Measurements from ENCODE around the gene GAB2. TPM values are rescaled to one million over a fixed set of nuclear protein-coding genes. Genes with fewer than 3 reads are reported as not detected.

GAB2 gene
- total RNA-seq, 1 donor from 2014 or later, result 10.4 TPM

DNA sequence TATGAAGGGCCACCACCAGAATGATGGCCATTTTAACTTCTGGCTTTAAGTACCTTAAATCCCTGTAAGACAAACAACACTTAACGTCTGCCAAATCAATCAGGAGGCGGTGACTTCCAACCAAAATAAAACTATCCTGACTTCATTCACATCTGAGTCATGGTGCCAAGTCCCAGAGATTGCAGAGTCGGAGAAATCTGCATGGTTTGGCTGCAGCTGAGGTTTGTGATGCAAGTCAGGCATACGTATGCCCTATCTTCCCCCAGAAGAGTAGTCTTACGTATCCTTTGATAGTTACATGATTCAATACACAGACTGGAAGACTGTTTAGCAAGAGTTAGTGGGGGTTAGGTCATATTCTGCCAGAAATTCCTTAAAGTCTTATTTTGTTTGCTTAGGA, 1.7 kb upstream of the GAB2 start:
- Histone ChIP-seq H3K9me3 (ENCODE audit: control insufficient read depth in 3 of 3, low read length in 3 of 3) (no peaks in the 10 kb centered on the region), H3K36me3 (ENCODE audit: control insufficient read depth in 3 of 3, insufficient read depth in 3 of 3, low read length in 3 of 3) (no peaks in the 10 kb centered on the region), H3K27me3 (ENCODE audit: control insufficient read depth in 3 of 3, insufficient read depth in 3 of 3, low read length in 3 of 3) (peaks cover 0 to 6% (median 4%) of the 10 kb centered on the region in 3 donors), H3K4me3 (ENCODE audit: low read length in 3 of 3) (peak overlapping the region in 1 of 3 donors; percentile 14), H3K9ac (ENCODE audit: low read depth in 1 of 3, low read length in 3 of 3) (no peak overlapping the region), H3K4me1 (ENCODE audit: control insufficient read depth in 3 of 3, insufficient read depth in 3 of 3, low read length in 3 of 3) (peaks cover 27 to 35% (median 27%) of the 10 kb centered on the region in 3 donors), H3K27ac (ENCODE audit: low read depth, low read length) (peak overlapping the region; percentile 45)

DNA sequence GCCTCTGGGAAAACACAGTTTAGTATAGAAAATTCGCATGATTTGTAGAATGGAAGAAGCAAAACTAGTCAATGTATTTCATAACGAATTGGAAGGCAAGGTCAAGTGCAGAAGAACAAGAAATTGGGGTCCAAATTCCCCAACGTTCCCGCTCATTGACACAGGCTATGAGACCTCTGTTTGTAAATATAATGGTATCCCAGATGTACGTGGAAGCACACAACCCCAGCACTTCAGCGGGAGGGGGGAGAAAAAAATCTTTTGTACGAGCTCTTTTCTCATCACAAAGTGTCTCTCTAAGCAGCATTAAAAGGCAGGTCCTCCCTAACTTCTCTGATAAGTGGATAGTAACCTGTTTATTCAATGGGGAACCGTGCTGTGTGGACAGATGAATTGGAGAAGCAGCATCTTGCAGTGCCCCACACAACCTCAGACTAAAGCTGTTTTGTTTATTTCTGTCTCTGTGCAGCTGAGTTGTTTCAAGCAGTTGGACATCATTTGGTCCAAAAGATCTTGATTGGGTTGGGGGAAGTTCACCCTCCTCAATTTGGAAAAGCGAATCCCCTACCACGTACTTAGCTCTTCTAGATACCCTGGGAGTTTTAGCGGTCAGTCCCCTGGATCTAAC, 1.1 kb upstream of the GAB2 start:
- H3K27me3 ChIP-seq (ENCODE audit: control insufficient read depth in 3 of 3, insufficient read depth in 3 of 3, low read length in 3 of 3), result peaks cover 0 to 6% (median 4%) of the 10 kb centered on the region in 3 donors
- H3K4me1 ChIP-seq (ENCODE audit: control insufficient read depth in 3 of 3, insufficient read depth in 3 of 3, low read length in 3 of 3), result peaks cover 27 to 35% (median 27%) of the 10 kb centered on the region in 3 donors
- no peaks in the 10 kb centered on the region for H3K9me3 ChIP-seq (ENCODE audit: control insufficient read depth in 3 of 3, low read length in 3 of 3)
- H3K4me3 ChIP-seq (ENCODE audit: low read length in 3 of 3), result peak overlapping the region; percentile 76 to 82 (median 80)
- no peaks in the 10 kb centered on the region for H3K36me3 ChIP-seq (ENCODE audit: control insufficient read depth in 3 of 3, insufficient read depth in 3 of 3, low read length in 3 of 3)
- H3K27ac ChIP-seq (ENCODE audit: low read depth, low read length), result peak overlapping the region; percentile 45
- peak overlapping the region; percentile 68 to 82 (median 71) for H3K9ac ChIP-seq (ENCODE audit: low read depth in 1 of 3, low read length in 3 of 3)

DNA sequence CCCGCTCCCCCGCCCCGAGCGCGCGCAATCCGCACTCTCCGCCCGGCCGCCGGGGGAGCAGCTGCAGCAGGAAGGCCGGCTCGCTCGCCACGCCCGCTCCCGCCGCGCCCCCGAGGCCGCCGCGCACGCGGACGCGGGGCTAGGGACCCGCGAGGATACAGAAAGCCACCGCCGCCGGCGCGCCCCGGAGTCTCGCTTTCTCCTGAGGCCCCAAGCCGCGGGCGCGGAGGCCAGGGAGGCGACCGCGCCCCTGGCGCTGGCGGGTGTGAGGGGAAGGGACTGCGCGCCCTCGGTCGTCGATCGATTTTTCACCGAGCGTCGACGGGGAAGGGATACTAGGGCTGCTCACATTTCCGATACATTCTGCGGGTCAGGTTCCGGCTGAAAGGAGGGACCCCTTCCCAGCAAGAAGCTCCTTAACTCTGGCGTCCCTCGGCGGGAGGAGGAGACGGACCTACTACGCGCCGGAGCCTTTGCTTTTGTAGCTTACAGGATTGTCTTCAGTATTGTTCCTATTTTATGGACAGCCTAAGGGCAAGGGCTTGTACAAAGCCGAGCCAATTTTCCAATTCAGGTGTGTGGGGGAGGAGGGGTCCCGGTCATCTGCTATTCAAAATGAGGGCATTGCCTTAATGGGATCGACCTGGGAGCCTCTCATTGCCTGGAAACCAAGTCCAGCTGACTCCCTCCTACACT, 416 bp upstream of the GAB2 start:
- peaks cover 27 to 35% (median 27%) of the 10 kb centered on the region in 3 donors for H3K4me1 ChIP-seq (ENCODE audit: control insufficient read depth in 3 of 3, insufficient read depth in 3 of 3, low read length in 3 of 3)
- H3K9me3 ChIP-seq (ENCODE audit: control insufficient read depth in 3 of 3, low read length in 3 of 3), result no peaks in the 10 kb centered on the region
- peak overlapping the region; percentile 45 for H3K27ac ChIP-seq (ENCODE audit: low read depth, low read length)
- peaks cover 0 to 6% (median 4%) of the 10 kb centered on the region in 3 donors for H3K27me3 ChIP-seq (ENCODE audit: control insufficient read depth in 3 of 3, insufficient read depth in 3 of 3, low read length in 3 of 3)
- no peaks in the 10 kb centered on the region for H3K36me3 ChIP-seq (ENCODE audit: control insufficient read depth in 3 of 3, insufficient read depth in 3 of 3, low read length in 3 of 3)
- peak overlapping the region; percentile 76 to 82 (median 80) for H3K4me3 ChIP-seq (ENCODE audit: low read length in 3 of 3)
- H3K9ac ChIP-seq (ENCODE audit: low read depth in 1 of 3, low read length in 3 of 3), result peak overlapping the region; percentile 68 to 82 (median 71)

DNA sequence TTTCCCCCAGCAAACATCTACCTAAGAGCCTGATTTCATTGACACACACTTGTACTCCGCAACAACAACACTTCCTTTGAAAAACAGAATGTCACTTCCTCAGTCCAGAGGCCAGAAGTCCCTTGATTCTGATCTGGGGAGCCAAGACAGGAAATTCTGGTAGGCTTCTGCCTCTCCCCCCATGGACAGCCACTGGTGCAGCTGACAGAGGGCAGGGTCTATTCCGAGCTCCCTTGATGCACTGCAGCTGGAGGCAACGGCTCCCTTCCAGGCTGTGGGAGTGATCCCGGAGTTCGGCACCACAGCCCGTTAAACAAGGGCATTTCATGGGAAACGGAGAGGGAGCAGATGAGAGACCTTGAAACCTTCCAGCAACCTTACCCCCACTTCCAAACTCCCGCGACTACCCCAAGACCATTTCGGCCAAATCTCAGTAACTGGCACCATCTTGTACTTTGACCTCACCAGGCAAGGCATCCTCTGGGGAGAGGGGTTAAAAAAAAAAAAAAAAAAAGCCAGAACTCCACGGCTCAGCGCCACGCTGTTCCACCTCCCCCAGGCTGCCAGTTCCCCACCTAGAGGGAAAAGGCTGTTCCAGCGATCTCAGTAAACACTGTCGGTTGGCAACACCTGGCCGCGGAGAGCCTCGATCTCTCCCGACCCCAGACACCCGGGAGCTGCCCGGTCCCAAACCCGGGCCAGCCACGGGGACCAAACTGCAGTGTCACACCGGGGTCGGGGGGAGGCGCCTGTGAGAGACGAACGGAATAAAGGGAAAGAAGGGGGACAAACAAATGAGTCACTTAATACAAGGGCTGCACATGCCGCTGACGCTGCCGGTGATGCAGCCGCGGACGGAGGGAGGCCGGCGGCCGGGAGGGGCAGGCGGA, 1.1 kb downstream of the GAB2 start:
- peak overlapping the region; percentile 57 to 70 (median 62) for H3K4me3 ChIP-seq (ENCODE audit: low read length in 3 of 3)
- H3K9me3 ChIP-seq (ENCODE audit: control insufficient read depth in 3 of 3, low read length in 3 of 3), result no peaks in the 10 kb centered on the region
- peak overlapping the region; percentile 89 for H3K27ac ChIP-seq (ENCODE audit: low read depth, low read length)
- peaks cover 27 to 35% (median 27%) of the 10 kb centered on the region in 3 donors for H3K4me1 ChIP-seq (ENCODE audit: control insufficient read depth in 3 of 3, insufficient read depth in 3 of 3, low read length in 3 of 3)
- peak overlapping the region; percentile 66 to 84 (median 77) for H3K9ac ChIP-seq (ENCODE audit: low read depth in 1 of 3, low read length in 3 of 3)
- H3K27me3 ChIP-seq (ENCODE audit: control insufficient read depth in 3 of 3, insufficient read depth in 3 of 3, low read length in 3 of 3), result peaks cover 0 to 6% (median 4%) of the 10 kb centered on the region in 3 donors
- no peaks in the 10 kb centered on the region for H3K36me3 ChIP-seq (ENCODE audit: control insufficient read depth in 3 of 3, insufficient read depth in 3 of 3, low read length in 3 of 3)

GRCh38 chr11:78415338-78415737, 2.3 kb downstream of the GAB2 start:
- Histone ChIP-seq H3K4me1 (ENCODE audit: control insufficient read depth in 3 of 3, insufficient read depth in 3 of 3, low read length in 3 of 3) (peaks cover 22 to 27% (median 25%) of the 10 kb centered on the region in 3 donors), H3K27ac (ENCODE audit: low read depth, low read length) (no peak overlapping the region), H3K9ac (ENCODE audit: low read depth in 1 of 3, low read length in 3 of 3) (no peak overlapping the region), H3K36me3 (ENCODE audit: control insufficient read depth in 3 of 3, insufficient read depth in 3 of 3, low read length in 3 of 3) (no peaks in the 10 kb centered on the region), H3K9me3 (ENCODE audit: control insufficient read depth in 3 of 3, low read length in 3 of 3) (no peaks in the 10 kb centered on the region), H3K27me3 (ENCODE audit: control insufficient read depth in 3 of 3, insufficient read depth in 3 of 3, low read length in 3 of 3) (peaks cover 0 to 3% (median 0%) of the 10 kb centered on the region in 3 donors), H3K4me3 (ENCODE audit: low read length in 3 of 3) (no peak overlapping the region)

DNA sequence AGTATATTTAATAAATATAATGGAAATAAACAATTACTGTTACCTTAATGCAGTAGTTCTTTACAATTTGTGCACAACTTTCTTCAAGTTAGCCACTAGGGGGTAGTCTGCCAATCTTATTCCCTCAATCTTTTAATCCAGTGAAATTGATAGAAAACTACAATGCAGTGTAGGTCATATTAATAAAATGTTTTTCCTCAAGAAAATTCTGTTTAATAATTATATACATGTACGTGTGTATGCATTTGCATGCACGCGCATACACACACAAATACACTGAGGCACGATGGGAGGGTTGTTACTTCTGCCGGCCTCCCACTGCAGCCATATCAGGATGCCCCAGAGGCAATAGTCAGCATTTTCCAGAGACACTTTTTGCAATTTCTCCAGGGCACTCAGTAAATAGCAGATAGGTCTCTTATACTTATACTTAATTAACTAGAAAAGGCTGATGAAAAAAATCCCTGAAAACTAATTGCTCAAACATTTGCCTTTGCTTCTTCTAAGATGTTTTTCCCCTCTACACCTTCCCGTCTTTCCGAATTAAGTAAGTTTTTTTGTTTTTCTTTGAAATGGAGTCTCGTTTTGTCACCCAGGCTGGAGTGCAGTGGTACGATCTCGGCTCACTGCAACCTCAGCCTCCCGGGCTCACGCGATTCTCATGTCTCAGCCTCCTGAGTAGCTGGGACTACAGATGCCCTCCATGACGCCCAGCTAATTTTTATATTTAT, 3.1 kb downstream of the GAB2 start:
- Histone ChIP-seq H3K9me3 (ENCODE audit: control insufficient read depth in 3 of 3, low read length in 3 of 3) (peaks cover 0 to 2% (median 0%) of the 10 kb centered on the region in 3 donors), H3K27me3 (ENCODE audit: control insufficient read depth in 3 of 3, insufficient read depth in 3 of 3, low read length in 3 of 3) (peaks cover 0 to 3% (median 0%) of the 10 kb centered on the region in 3 donors), H3K36me3 (ENCODE audit: control insufficient read depth in 3 of 3, insufficient read depth in 3 of 3, low read length in 3 of 3) (no peaks in the 10 kb centered on the region), H3K4me1 (ENCODE audit: control insufficient read depth in 3 of 3, insufficient read depth in 3 of 3, low read length in 3 of 3) (peaks cover 16 to 20% (median 19%) of the 10 kb centered on the region in 3 donors), H3K4me3 (ENCODE audit: low read length in 3 of 3) (no peak overlapping the region), H3K27ac (ENCODE audit: low read depth, low read length) (no peak overlapping the region), H3K9ac (ENCODE audit: low read depth in 1 of 3, low read length in 3 of 3) (no peak overlapping the region)

- no peak overlapping the region for H3K4me3 ChIP-seq (ENCODE audit: low read length in 3 of 3)
- peaks cover 0 to 2% (median 0%) of the 10 kb centered on the region in 3 donors for H3K9me3 ChIP-seq (ENCODE audit: control insufficient read depth in 3 of 3, low read length in 3 of 3)
- no peaks in the 10 kb centered on the region for H3K27me3 ChIP-seq (ENCODE audit: control insufficient read depth in 3 of 3, insufficient read depth in 3 of 3, low read length in 3 of 3)
- H3K9ac ChIP-seq (ENCODE audit: low read depth in 1 of 3, low read length in 3 of 3), result no peak overlapping the region
- no peaks in the 10 kb centered on the region for H3K36me3 ChIP-seq (ENCODE audit: control insufficient read depth in 3 of 3, insufficient read depth in 3 of 3, low read length in 3 of 3)
- no peaks in the 10 kb centered on the region for H3K4me1 ChIP-seq (ENCODE audit: control insufficient read depth in 3 of 3, insufficient read depth in 3 of 3, low read length in 3 of 3)
- H3K27ac ChIP-seq (ENCODE audit: low read depth, low read length), result no peak overlapping the region
Measured at GRCh38 chr11:78408619-78409018, 9.0 kb downstream of the GAB2 start.

DNA sequence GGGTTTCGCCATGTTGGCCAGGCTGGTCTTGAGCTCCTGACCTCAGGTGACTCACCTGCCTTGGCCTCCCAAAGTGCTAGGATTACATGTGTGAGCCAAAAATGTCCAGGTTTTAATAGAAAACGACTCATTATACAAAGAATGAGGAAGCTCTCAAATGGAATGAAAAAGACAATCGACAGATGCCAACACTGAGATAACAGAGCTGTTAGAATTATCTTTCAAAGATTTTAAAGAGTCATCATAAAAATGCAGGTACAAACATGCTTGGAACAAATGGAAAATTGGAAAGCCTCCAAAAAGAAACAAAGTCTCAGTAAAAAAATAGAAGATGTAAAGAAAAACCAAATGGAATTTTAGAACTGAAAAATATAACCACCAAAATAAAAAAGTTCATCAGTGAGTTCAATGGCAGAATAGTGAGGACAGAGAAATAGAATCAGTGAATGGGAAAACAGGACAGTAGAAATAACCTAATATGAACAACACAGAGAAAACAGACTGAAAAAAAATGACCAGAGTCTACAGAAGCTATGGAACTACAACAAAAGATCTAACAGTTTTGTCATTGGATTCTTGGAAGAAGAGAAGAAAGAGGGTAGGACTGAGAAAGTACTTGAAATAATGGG, 10.9 kb downstream of the GAB2 start:
- H3K27ac ChIP-seq (ENCODE audit: low read depth, low read length), result no peak overlapping the region
- H3K9me3 ChIP-seq (ENCODE audit: control insufficient read depth in 3 of 3, low read length in 3 of 3), result peaks cover 0 to 2% (median 0%) of the 10 kb centered on the region in 3 donors
- H3K4me3 ChIP-seq (ENCODE audit: low read length in 3 of 3), result no peak overlapping the region
- no peaks in the 10 kb centered on the region for H3K36me3 ChIP-seq (ENCODE audit: control insufficient read depth in 3 of 3, insufficient read depth in 3 of 3, low read length in 3 of 3)
- H3K9ac ChIP-seq (ENCODE audit: low read depth in 1 of 3, low read length in 3 of 3), result no peak overlapping the region
- no peaks in the 10 kb centered on the region for H3K4me1 ChIP-seq (ENCODE audit: control insufficient read depth in 3 of 3, insufficient read depth in 3 of 3, low read length in 3 of 3)
- no peaks in the 10 kb centered on the region for H3K27me3 ChIP-seq (ENCODE audit: control insufficient read depth in 3 of 3, insufficient read depth in 3 of 3, low read length in 3 of 3)

- no peak overlapping the region for H3K4me3 ChIP-seq (ENCODE audit: low read length in 3 of 3)
- no peak overlapping the region for H3K27ac ChIP-seq (ENCODE audit: low read depth, low read length)
- no peak overlapping the region for H3K9ac ChIP-seq (ENCODE audit: low read depth in 1 of 3, low read length in 3 of 3)
- H3K36me3 ChIP-seq (ENCODE audit: control insufficient read depth in 3 of 3, insufficient read depth in 3 of 3, low read length in 3 of 3), result no peaks in the 10 kb centered on the region
- H3K4me1 ChIP-seq (ENCODE audit: control insufficient read depth in 3 of 3, insufficient read depth in 3 of 3, low read length in 3 of 3), result no peaks in the 10 kb centered on the region
- H3K9me3 ChIP-seq (ENCODE audit: control insufficient read depth in 3 of 3, low read length in 3 of 3), result peaks cover 0 to 2% (median 0%) of the 10 kb centered on the region in 3 donors
- no peaks in the 10 kb centered on the region for H3K27me3 ChIP-seq (ENCODE audit: control insufficient read depth in 3 of 3, insufficient read depth in 3 of 3, low read length in 3 of 3)
Measured at GRCh38 chr11:78405805-78406204, 11.8 kb downstream of the GAB2 start.
